ENCODE results near the gene PTPA. TPM values are rescaled to one million over a fixed set of nuclear protein-coding genes. Genes with fewer than 3 reads are reported as not detected.

PTPA gene
- total and polyA plus RNA-seq, 3 experiments from 2014 or later, result 15.6 to 116 (median 107) TPM

GRCh38 chr9:129089246-129089645, 22.0 kb upstream of the PTPA start:
- Histone ChIP-seq H3K9me3 (ENCODE audit: low read length) (no peaks in the 10 kb centered on the region), H3K27me3 (ENCODE audit: insufficient read depth, low read length, poor library complexity, severe bottlenecking) (no peaks in the 10 kb centered on the region), H3K36me3 (ENCODE audit: insufficient read depth, low read length) (peaks cover 28% of the 10 kb centered on the region), H3K4me1 (ENCODE audit: insufficient read depth, low read length) (no peaks in the 10 kb centered on the region), H3K27ac (ENCODE audit: low read depth, low read length) (no peak overlapping the region), H3K4me3 (ENCODE audit: low read length) (no peak overlapping the region)
- Mint-ChIP-seq H3K9me3 (no peaks in the 10 kb centered on the region), H3K27ac (no peak overlapping the region), H3K27me3 (no peaks in the 10 kb centered on the region), H3K4me3 (no peak overlapping the region), H3K4me1 (no peaks in the 10 kb centered on the region), H3K36me3 (peaks cover 0 to 53% (median 6%) of the 10 kb centered on the region in 3 donors)
- DNase-seq, result no peak
- ChIA-PET POLR2A (no interaction called here), CTCF (no interaction called here)

GRCh38 chr9:129093602-129094386, 17.4 kb upstream of the PTPA start:
- Mint-ChIP-seq H3K4me1 (no peaks in the 10 kb centered on the region), H3K9me3 (no peaks in the 10 kb centered on the region), H3K27me3 (no peaks in the 10 kb centered on the region), H3K36me3 (peaks cover 0 to 27% (median 6%) of the 10 kb centered on the region in 3 donors), H3K27ac (peak overlapping the region in 2 of 8 donors; percentile 29 to 93), H3K4me3 (no peak overlapping the region)
- POLR2A ChIA-PET, result no interaction called here
- Histone ChIP-seq H3K27ac (ENCODE audit: low read depth, low read length) (no peak overlapping the region), H3K36me3 (ENCODE audit: insufficient read depth, low read length) (peaks cover 1% of the 10 kb centered on the region), H3K4me1 (ENCODE audit: insufficient read depth, low read length) (no peaks in the 10 kb centered on the region), H3K27me3 (ENCODE audit: insufficient read depth, low read length, poor library complexity, severe bottlenecking) (no peaks in the 10 kb centered on the region), H3K4me3 (ENCODE audit: low read length) (no peak overlapping the region), H3K9me3 (ENCODE audit: low read length) (no peaks in the 10 kb centered on the region)
- no peak for DNase-seq
- CTCF ChIA-PET, result no interaction called here

- H3K4me1 Mint-ChIP-seq, result no peaks in the 10 kb centered on the region
- H3K27me3 Mint-ChIP-seq, result no peaks in the 10 kb centered on the region
- no peak overlapping the region for H3K4me3 Mint-ChIP-seq
- no peak overlapping the region for H3K27ac Mint-ChIP-seq
- H3K4me1 ChIP-seq (ENCODE audit: insufficient read depth, low read length), result no peaks in the 10 kb centered on the region
- CTCF ChIA-PET, result interaction anchor here (0.7 to 1.3 kb wide), 2 partner anchors 44 to 80 kb away, joined by 3 read pairs; no protein-coding TSS in a partner anchor
- no peak for DNase-seq
- no peaks in the 10 kb centered on the region for H3K9me3 Mint-ChIP-seq
- no peaks in the 10 kb centered on the region for H3K36me3 ChIP-seq (ENCODE audit: insufficient read depth, low read length)
- peaks cover 0 to 21% (median 6%) of the 10 kb centered on the region in 3 donors for H3K36me3 Mint-ChIP-seq
- no peaks in the 10 kb centered on the region for H3K27me3 ChIP-seq (ENCODE audit: insufficient read depth, low read length, poor library complexity, severe bottlenecking)
- POLR2A ChIA-PET, result no interaction called here
- no peak overlapping the region for H3K27ac ChIP-seq (ENCODE audit: low read depth, low read length)
- no peak overlapping the region for H3K4me3 ChIP-seq (ENCODE audit: low read length)
- no peaks in the 10 kb centered on the region for H3K9me3 ChIP-seq (ENCODE audit: low read length)
Observed at GRCh38 chr9:129094387-129095169, 16.6 kb upstream of the PTPA start.

GRCh38 chr9:129095170-129095667, 16.0 kb upstream of the PTPA start:
- H3K27me3 ChIP-seq (ENCODE audit: insufficient read depth, low read length, poor library complexity, severe bottlenecking), result no peaks in the 10 kb centered on the region
- H3K4me3 ChIP-seq (ENCODE audit: low read length), result no peak overlapping the region
- ChIA-PET POLR2A (no interaction called here), CTCF (interaction anchor here (0.7 to 1.3 kb wide), 2 partner anchors 44 to 79 kb away, joined by 3 read pairs; no protein-coding TSS in a partner anchor)
- Mint-ChIP-seq H3K9me3 (no peaks in the 10 kb centered on the region), H3K36me3 (peaks cover 0 to 14% (median 3%) of the 10 kb centered on the region in 3 donors), H3K27me3 (no peaks in the 10 kb centered on the region), H3K4me1 (no peaks in the 10 kb centered on the region), H3K27ac (peak overlapping the region in 1 of 8 donors; percentile 47), H3K4me3 (no peak overlapping the region)
- H3K4me1 ChIP-seq (ENCODE audit: insufficient read depth, low read length), result no peaks in the 10 kb centered on the region
- no peaks in the 10 kb centered on the region for H3K36me3 ChIP-seq (ENCODE audit: insufficient read depth, low read length)
- no peak overlapping the region for H3K27ac ChIP-seq (ENCODE audit: low read depth, low read length)
- no peak for DNase-seq
- no peaks in the 10 kb centered on the region for H3K9me3 ChIP-seq (ENCODE audit: low read length)

GRCh38 chr9:129095908-129096307, 15.3 kb upstream of the PTPA start:
- no peaks in the 10 kb centered on the region for H3K36me3 ChIP-seq (ENCODE audit: insufficient read depth, low read length)
- Mint-ChIP-seq H3K27me3 (no peaks in the 10 kb centered on the region), H3K4me1 (no peaks in the 10 kb centered on the region), H3K27ac (no peak overlapping the region), H3K36me3 (peaks cover 0 to 9% (median 2%) of the 10 kb centered on the region in 3 donors), H3K4me3 (no peak overlapping the region), H3K9me3 (no peaks in the 10 kb centered on the region)
- ChIA-PET CTCF (no interaction called here), POLR2A (no interaction called here)
- H3K27me3 ChIP-seq (ENCODE audit: insufficient read depth, low read length, poor library complexity, severe bottlenecking), result no peaks in the 10 kb centered on the region
- no peak overlapping the region for H3K4me3 ChIP-seq (ENCODE audit: low read length)
- H3K4me1 ChIP-seq (ENCODE audit: insufficient read depth, low read length), result no peaks in the 10 kb centered on the region
- no peak for DNase-seq
- H3K9me3 ChIP-seq (ENCODE audit: low read length), result no peaks in the 10 kb centered on the region
- H3K27ac ChIP-seq (ENCODE audit: low read depth, low read length), result no peak overlapping the region

GRCh38 chr9:129097671-129098306, 13.4 kb upstream of the PTPA start:
- CTCF ChIA-PET, result interaction anchor here (1.2 to 1.4 kb wide), 2 partner anchors 12 to 28 kb away, joined by 3 to 5 read pairs; no protein-coding TSS in a partner anchor
- no peak overlapping the region for H3K27ac Mint-ChIP-seq

GRCh38 chr9:129098328-129098727, 12.9 kb upstream of the PTPA start:
- Histone ChIP-seq H3K36me3 (ENCODE audit: insufficient read depth, low read length) (no peaks in the 10 kb centered on the region), H3K4me1 (ENCODE audit: insufficient read depth, low read length) (no peaks in the 10 kb centered on the region), H3K27ac (ENCODE audit: low read depth, low read length) (no peak overlapping the region), H3K27me3 (ENCODE audit: insufficient read depth, low read length, poor library complexity, severe bottlenecking) (no peaks in the 10 kb centered on the region), H3K9me3 (ENCODE audit: low read length) (no peaks in the 10 kb centered on the region), H3K4me3 (ENCODE audit: low read length) (no peak overlapping the region)
- ChIA-PET POLR2A (no interaction called here), CTCF (interaction anchor here (1.2 to 1.4 kb wide), 2 partner anchors 11 to 29 kb away, joined by 3 to 5 read pairs; no protein-coding TSS in a partner anchor)
- no peak for DNase-seq
- no peaks in the 10 kb centered on the region for H3K27me3 Mint-ChIP-seq
- peaks cover 0 to 8% (median 2%) of the 10 kb centered on the region in 3 donors for H3K36me3 Mint-ChIP-seq
- no peak overlapping the region for H3K4me3 Mint-ChIP-seq
- H3K9me3 Mint-ChIP-seq, result no peaks in the 10 kb centered on the region
- peak overlapping the region in 1 of 8 donors; percentile 80 for H3K27ac Mint-ChIP-seq
- no peaks in the 10 kb centered on the region for H3K4me1 Mint-ChIP-seq

More at GRCh38 chr9:129097671-129098306, 13.4 kb upstream of the PTPA start:
- H3K4me3 Mint-ChIP-seq, result no peak overlapping the region
- POLR2A ChIA-PET, result interaction anchor here (0.9 kb wide), 1 partner anchor 16 kb away, joined by 3 read pairs; no protein-coding TSS in a partner anchor
- Histone ChIP-seq H3K4me1 (ENCODE audit: insufficient read depth, low read length) (no peaks in the 10 kb centered on the region), H3K9me3 (ENCODE audit: low read length) (no peaks in the 10 kb centered on the region), H3K27ac (ENCODE audit: low read depth, low read length) (no peak overlapping the region), H3K36me3 (ENCODE audit: insufficient read depth, low read length) (no peaks in the 10 kb centered on the region), H3K27me3 (ENCODE audit: insufficient read depth, low read length, poor library complexity, severe bottlenecking) (no peaks in the 10 kb centered on the region), H3K4me3 (ENCODE audit: low read length) (no peak overlapping the region)
- H3K36me3 Mint-ChIP-seq, result peaks cover 0 to 8% (median 2%) of the 10 kb centered on the region in 3 donors
- no peak for DNase-seq
- no peaks in the 10 kb centered on the region for H3K9me3 Mint-ChIP-seq
- no peaks in the 10 kb centered on the region for H3K4me1 Mint-ChIP-seq
- no peaks in the 10 kb centered on the region for H3K27me3 Mint-ChIP-seq

All from CD8-positive, alpha-beta memory T cell (primary cell).